Stimulated activated CD8-positive, alpha-beta memory T cell treated with anti-CD3 and anti-CD28 coated beads, Interleukin-12 subunit alpha, Interleukin-12 subunit beta, amount 100 ng/mL, for 24 hours (primary cell): ENCODE data around the gene BCL11B.

ENCODE experiments used
- DNase-seq: peaks from one replicate; pipeline ENCODE4 v3.0.0-alpha.2; 2020; ENCODE audit errors: extremely low read depth

BCL11B gene

GRCh38 chr14:99137001-99137700 lies 134.8 kb downstream of the BCL11B start:
- DNase-seq = no peak

GRCh38 chr14:99136401-99136800 lies 135.6 kb downstream of the BCL11B start:
- DNase-seq = no peak

- no peak for DNase-seq
Measured at GRCh38 chr14:99136047-99136400, 136.0 kb downstream of the BCL11B start.

- DNase-seq = no peak
Measured at GRCh38 chr14:99134516-99135046, 137.4 kb downstream of the BCL11B start.

GRCh38 chr14:99133636-99134515 lies 138.1 kb downstream of the BCL11B start:
- no peak for DNase-seq

- DNase-seq = no peak
Measured at GRCh38 chr14:99132821-99133635, 139.0 kb downstream of the BCL11B start.

- no peak for DNase-seq
Measured at GRCh38 chr14:99131632-99132271, 140.2 kb downstream of the BCL11B start.

- DNase-seq = no peak
Measured at GRCh38 chr14:99129998-99130397, 142.0 kb downstream of the BCL11B start.

- no peak for DNase-seq
Measured at GRCh38 chr14:99129211-99129696, 142.7 kb downstream of the BCL11B start.

GRCh38 chr14:99128185-99128584 lies 143.8 kb downstream of the BCL11B start:
- DNase-seq = no peak

- DNase-seq = no peak
Measured at GRCh38 chr14:99127651-99128167, 144.3 kb downstream of the BCL11B start.

- no peak for DNase-seq
Measured at GRCh38 chr14:99125616-99126431, 146.2 kb downstream of the BCL11B start.

- no peak for DNase-seq
Measured at GRCh38 chr14:99125113-99125512, 146.9 kb downstream of the BCL11B start.

GRCh38 chr14:99124482-99125105 lies 147.4 kb downstream of the BCL11B start:
- no peak for DNase-seq

- no peak for DNase-seq
Measured at GRCh38 chr14:99123208-99123870, 148.7 kb downstream of the BCL11B start.

- DNase-seq = no peak
Measured at GRCh38 chr14:99122521-99123125, 149.4 kb downstream of the BCL11B start.

- DNase-seq = no peak
Measured at GRCh38 chr14:99121319-99121875, 150.6 kb downstream of the BCL11B start.

GRCh38 chr14:99120526-99121318 lies 151.3 kb downstream of the BCL11B start:
- DNase-seq = no peak
